Activated CD4-positive, alpha-beta T cell treated with anti-CD3 and anti-CD28 coated beads, Interleukin-2, amount 50 U/mL, for 16 hours (primary cell): ENCODE measurements around the gene CDKL2.
"Not testable (repeated sequence)": the region's sequence is repeated elsewhere in the genome, so short reads cannot be mapped to it uniquely, and the experiment has no call there.

Source experiments
- DNase-seq: peaks from one replicate; pipeline ENCODE4 v3.0.0-alpha.2; 2020

CDKL2 gene

DNA sequence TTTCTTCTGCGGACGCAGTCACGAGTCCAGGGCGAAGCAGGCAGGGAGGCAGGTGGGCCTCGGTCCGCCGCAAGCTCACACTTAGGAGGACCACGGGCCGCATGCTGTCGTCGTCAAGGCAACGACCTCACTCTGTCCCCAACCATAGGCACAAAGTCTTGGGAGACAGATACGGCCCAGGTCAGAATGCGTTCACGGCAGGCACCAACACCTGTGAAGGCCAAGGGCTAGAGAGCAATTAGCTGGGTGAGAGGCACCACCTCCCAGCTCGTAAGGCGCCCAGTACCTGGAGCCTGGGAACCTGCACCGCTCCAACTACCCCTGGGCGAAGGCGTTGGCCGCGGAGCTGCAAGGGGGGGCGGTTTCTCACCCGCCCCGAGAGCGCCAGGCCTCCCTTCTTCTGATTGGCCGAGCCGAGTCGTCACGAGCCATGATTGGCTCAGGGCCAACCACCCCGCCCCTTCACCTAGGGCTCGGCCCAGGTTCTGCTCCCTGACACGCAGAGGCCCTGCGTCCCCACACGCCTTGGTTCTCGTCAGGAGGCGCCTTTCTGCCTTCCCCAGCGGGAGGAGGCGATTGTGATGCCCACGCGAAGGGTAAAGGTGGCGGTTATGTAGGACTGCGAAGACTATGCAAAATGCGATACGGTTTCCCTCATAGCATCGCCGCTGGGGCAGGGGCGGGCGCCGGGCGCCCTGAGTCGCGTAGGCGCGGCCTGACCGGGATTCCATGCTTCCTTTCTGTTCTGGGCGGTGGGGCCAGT, at the start of gene CDKL2:
CDKL2 (minus strand) TSS at position 355 of the 763 bp plus-strand sequence. CDS start 4,540 bp downstream, outside the sequence.
- peak; percentile 91 for DNase-seq

DNA sequence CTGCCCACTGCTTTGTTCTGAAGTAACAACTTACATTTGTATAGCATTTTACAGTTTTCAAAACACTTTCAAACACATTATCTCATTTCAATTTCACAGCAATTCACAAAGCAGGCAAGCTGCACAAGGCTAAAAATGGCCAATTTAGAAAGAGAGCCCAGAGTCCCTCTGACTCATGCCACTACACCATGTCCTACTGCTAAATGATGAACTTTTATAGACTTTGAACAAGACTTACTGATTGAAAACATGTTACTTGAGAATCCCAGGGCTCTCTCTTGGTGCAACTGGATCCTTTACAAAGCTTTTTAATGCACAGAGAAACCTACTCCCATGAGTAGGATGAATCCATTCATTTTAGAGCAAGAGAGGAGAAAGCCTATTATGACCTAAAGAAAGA, 48.6 kb upstream of the CDKL2 start:
- no peak for DNase-seq

DNA sequence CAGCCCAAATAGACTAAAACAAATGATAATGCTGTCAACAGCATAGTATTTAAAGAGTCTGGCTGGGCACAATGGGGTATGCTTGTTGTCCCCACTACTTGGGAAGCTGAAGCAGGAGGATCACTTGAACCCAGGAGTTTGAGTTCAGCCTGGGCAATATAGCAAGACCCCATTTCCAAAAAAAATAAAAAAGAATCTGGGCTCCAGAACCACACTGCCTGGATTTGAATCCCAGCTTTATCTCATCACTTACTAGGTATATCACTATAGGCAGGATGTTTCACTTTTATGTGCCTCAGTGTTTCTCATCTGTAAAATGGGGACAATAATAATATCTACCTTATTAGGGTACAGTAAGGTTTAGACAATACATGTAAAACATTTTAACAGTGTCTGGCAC, 48.1 kb upstream of the CDKL2 start:
- DNase-seq = no peak

DNA sequence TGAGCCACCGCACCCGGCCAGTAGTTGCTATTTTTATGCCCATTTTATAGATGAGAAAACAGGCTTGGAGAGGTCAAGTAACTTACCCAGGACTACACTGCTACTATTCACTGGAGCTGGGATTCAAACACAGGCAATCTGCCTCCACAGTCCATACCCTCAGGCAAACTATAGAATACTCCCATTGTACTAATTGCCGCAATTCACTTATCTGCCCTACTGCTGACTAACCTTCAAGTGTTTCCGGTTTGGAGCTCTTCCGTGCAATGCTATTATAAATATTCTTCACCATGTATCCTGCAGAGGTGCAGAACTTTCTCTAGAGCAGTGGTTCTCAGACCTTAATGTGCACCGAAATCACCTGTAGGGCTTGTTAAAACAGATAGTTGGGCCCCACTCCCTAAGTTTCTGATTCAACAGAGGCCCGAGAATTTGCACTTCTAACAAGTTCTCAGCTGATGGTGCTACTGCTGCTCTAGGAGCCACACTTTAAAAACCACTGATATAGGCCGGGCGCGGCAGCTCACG, 44.7 kb upstream of the CDKL2 start:
- no peak for DNase-seq

DNA sequence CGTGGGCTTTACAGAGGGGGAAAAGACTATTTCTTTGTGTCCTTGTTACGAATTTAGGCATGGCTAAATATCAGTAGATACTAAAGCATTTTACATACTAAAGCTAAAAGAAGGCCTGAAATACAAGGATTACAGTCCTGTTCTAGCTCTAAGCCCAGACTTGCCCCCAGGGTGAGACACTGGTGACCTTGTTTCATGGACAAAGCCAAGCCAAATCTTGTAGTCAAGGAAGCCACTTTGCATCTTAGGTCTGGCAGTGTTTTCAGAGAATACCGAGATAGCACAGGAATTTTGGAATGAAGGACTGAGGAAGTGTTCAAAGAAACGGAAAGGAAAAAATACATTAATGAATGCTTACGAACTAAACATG, 43.6 kb upstream of the CDKL2 start:
- no peak for DNase-seq

DNA sequence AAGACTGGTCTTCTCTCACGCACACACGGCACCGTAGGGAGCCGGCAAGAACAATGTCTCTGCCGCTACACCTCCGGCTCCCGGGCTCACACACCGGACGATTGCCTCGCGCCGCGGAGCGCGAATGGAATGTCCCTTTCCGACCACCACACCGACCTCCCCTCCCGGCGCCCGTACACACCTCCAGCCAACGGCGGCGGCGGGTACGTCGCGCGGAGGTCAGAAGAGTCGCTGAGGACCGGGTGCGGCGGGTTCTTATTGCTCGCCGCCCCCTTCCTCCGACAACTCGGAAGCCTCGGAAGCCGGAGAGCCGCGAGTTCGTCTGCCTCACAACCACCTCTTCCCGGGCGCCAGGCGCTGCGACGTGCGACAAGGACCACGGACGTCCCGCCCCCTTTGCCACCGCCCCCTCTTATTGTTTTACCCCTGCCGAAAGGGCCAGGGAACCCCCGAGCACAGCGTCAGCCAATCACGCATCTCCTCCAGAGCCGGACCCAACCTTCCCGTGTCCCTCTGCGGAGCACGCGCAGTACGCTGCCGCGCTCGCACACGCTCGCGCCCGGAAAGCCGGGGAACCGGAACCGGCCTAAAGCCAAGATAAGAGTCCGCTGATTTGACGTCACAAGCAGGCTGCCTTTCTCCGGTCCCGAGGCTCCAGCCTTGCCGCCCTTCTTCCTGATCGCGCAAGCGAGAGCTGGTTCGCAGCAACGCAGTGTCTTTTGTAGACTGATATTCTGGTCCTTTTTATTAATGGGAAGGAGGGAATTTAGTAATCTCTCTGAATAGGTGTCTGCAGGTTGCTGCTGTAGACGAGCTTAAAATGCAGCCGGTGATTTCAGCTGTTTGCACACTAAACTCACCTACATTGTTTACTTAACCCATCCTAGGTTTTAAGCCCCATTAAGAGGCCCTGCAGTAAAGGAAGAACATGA, 43.0 kb upstream of the CDKL2 start, which contains the start of gene G3BP2:
G3BP2 (minus strand) TSS at position 385 of the 932 bp plus-strand sequence. CDS start 11,386 bp downstream, outside the sequence.
- peak; percentile 99 for DNase-seq

DNA sequence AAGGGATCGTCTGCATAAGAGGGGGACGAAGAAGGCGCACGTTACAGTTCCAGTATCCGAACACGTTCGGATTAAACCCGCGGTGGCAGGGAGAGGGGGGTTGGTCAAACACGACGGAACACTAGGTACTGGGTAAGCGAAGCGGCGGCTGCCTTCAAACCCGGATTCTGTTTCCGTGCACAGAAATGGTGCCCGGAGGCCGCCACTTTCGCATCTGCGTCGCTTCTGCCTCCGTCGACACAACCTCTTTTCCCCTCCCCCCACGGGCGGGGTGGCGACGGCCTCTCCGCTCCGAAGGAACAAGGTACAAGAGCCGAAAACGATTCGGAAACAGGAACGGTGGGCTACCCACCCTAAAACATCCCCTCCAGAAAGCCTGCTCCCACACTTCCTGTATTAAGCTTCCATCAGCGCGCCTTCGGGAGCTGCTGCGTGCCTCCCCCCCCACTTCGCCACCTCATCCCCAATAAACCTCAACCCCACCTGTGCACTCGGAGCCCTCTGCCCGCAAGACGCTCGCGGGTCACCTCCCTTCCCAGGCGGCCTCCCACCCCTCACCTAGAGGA, 42.2 kb upstream of the CDKL2 start:
- DNase-seq = peak; percentile 84

DNA sequence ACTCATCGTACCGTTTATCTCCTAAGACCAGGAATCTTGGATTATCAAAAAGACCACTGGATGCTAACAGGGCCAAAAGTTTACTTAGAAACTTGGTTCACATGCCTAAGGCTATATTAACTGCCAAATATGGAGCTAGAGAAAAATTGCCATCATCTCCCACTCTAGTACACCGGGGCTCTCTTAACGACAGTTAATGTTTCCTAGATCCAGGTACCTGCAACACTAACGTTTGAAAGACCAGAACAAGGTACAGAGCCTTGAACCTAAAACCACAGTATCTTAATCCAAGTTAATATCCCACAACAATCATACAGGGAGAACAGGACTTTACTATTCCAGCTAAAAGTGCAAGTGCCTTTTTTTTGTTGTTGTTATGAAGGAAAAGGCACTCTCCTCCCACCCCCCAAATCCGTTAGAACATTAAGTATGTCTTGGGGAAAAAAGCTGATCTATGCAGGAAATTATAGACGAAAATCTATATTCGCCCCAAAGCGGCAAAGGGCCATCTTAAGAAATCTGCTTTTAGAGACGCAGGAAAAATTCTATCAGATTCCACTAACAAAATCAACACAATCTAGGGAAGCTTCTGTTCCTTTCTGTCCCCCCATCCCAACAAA, 41.6 kb upstream of the CDKL2 start:
- no peak for DNase-seq

DNA sequence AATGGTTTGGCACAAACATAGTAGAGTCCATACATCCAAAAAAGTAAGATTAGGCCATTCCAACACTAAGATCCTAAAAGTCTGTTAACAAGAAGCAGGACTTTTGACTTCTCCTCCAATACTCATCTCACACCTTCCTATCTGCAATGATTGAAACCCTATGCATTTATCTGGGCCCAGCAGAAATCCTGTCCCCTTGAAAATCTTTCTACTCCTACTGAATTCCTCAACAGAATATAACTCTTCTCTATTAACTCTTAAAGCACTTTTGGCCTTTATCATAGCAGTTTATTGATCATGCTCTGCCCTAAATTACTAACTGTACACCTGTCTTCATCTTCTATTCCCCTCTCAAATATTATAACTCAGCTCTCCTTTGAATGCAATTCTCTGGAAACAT, 38.3 kb upstream of the CDKL2 start:
- DNase-seq = no peak

DNA sequence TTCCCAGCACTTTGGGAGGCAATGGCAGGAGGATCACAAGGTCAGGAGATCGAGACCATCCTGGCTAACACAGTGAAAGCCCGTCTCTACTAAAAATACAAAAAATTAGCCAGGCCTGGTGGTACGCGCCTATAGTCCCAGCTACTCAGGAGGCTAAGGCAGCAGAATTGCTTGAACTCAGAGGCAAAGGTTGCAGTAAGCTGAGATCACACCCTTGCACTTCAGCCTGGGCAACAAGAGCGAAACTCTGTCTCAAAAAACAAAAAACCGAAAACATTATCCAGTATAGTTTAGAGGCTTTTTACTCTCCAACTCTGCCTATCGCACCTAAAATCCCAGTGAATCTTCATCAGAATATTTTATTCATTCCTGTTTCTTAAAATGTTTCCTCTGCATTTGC, 37.3 kb upstream of the CDKL2 start:
- DNase-seq = not testable (repeated sequence)

DNA sequence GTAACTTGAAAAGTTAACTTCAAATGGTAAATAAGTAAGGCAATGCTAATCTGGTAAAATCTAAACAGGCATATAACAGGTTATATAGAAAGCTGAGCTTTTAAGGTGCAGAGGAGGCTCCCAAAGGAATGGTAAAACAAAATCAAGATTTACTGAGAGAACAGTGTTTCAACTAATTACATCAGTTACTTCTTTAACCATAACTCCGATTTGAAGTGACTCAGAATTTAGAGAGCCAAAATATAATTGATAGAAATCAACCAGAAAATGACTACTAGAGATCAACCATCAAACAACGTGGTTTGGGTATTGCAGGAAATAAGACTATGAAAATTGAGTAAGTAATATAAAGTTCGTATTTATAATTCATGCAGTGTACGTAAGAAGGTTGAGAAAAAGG, 36.0 kb upstream of the CDKL2 start:
- DNase-seq = no peak

DNA sequence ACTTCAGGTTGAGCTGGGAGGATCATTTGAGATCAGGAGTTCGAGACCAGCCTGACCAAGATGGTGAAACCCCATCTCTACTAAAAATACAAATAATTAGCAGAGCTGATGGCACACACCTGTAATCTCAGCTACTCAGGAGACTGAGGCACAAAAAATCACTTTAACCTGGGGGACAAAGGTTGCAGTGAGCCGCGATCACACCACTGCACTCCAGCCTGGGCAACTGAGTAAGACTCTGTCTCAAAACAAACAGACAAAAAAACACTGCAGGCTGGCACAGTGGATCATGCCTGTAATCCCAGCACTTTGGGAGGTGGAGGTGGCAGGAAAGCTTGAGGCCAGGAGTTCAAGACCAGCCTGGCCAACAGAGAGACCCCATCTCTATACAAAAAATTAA, 34.3 kb upstream of the CDKL2 start:
- not testable (repeated sequence) for DNase-seq

DNA sequence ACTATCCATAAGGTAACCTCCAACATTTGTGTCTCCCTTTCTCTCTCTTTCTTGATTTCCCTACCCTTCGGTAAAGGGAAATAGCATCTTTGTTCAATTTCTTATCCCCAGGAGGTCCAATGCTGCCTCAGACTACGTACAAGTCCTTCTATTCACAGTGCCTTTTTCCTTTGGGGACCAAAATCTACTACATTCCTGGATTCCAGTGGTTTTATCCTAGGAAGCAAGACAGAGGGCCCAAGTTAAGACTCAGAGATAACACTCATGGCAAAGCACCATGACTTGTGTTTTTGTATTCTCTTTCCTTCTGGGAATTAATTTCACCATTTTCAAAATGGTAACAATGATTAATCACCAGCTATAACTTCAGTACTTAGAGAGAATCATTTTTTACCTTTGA, 32.3 kb upstream of the CDKL2 start:
- no peak for DNase-seq

DNA sequence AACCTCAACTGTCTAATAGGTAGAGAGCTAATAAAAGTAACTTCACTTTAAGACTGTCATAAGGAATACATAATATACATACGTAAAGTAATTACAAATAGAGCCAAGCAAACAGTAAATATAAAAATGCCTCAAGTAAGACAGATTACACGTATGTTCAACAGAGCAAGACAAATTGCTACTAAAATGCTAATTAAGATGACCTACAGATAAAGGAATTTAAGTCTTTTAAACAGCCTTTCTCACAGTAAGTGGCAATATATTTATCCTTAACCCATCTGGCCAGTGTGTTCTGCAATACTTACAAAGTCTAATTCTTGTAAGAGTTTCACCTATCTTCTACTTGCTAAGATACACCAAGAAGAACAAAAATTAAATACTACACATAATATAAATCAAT, 30.2 kb upstream of the CDKL2 start:
- no peak for DNase-seq

DNA sequence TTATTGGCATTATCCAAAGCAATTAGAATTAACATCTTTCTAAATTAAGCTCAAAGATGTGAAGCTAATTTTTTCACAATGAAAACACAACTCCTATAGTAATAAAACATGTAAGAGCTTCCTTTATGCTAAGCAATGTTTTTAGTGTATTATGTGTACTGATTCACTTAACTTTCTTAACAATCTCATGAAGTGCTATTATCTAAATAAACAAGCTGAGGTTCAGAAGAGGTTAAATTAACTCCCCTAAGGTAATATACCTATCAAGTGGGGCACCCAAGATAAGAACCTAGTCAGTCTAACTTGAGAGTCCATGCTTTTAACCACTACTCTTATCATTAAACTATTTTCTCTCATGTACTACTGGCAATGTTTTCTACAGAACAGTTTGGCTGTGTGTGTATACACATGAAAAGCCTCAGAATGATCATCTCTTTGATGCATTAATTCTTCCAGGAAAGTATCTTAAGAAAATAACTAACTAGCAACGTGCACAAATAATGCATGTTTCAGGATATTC, 29.2 kb upstream of the CDKL2 start:
- DNase-seq = no peak

DNA sequence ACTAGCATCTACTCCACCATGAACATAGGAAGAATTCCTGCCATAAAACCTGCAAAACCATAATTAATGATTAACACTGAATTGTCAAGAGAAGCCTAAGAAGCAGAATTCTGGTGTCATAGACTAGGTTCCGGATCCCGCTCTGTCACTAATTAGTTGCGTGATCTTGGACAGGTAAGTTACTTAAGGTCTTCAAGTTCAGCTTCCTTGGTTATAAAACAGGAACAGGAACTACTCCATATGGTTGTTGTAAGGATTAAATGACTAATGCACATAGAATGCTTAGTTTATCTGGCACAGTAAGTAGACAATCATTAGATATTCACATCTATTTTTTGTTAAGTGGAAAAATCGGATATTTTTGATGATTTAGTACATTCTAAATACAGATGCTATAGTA, 28.5 kb upstream of the CDKL2 start:
- no peak for DNase-seq

DNA sequence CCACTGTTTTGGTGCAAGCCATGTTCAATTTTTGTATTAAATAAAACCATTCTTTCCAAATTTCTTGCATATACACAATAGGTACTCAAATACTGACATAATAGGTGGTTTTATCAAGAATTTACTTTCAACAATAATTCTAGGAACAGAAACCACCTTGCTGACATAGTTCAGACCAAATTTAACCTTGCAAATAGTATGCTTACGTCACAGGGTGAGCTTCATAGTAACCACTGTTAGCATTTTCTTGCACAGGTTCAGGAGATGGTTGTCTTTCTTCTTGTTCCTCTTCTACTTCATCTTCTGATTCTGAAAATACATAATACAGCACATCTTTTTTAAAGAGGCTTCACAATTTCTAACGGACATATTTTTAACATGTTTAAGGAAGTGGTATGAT, 25.2 kb upstream of the CDKL2 start:
- peak; percentile 61 for DNase-seq

DNA sequence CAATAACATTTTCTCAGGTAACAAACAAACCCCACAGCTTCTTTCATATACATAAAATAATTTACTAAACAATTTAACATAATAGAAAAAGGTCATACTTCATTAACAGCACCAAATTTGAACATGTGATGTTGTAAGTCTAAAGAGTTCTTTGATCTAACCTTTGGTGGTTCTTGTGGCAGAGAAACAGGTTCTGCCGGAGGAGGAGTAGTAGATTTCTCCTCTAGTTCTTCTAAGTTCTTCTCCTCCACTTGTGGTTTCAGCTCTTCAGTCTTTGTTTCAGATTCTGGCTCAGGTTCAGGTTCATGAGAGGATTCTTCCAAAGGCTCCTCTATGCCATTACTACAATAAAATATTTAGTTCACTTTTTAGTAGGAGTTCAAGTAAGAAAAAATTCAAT, 24.6 kb upstream of the CDKL2 start:
- DNase-seq = no peak

DNA sequence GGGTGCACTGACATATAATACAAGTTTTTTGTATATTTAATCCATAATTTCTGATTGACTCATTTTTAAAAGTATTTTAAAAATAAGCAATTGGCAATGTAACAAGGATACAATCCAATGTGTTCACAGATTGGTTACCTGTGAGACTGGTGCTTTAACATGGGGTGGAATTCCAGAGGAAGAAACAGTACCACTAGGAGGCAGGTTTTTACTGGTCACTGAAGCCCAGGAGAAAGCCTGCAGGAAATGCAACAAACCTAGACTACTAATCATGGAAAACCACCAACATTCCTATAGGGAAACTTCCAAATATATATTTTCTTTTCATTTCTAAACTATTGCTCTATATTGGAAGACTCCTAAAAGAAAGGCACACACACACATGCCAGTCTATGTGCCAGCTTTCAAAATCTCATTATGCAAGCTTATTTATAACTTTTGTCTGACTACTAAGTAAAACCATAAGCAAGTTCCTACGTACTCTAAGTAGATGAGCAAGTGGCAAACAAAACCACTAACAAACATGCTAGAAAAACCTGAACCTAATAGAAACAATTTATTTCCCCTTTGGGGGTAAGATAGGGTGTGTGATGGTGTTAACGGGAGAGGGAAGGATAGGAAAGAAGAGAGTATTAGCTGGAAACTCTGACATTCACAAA, 23.6 kb upstream of the CDKL2 start:
- no peak for DNase-seq

DNA sequence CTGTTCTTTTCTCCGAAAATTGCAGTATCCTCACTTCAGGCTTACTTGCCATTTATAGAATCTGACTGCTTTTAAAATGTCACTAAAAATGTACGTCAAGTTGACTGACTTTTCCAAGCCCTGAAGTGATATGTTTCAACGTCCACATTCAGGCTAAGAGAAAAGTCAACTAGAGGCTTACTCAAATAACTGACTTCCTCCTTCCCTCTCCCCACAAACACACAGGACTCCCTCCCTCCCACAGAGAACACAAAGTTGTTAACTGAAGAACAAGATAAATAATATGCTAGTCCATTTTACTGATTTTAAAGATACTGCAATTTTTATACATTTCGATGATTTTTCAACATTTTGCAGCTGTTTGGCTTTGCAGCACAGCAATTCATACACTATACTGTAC, 13.8 kb upstream of the CDKL2 start:
- DNase-seq = no peak

DNA sequence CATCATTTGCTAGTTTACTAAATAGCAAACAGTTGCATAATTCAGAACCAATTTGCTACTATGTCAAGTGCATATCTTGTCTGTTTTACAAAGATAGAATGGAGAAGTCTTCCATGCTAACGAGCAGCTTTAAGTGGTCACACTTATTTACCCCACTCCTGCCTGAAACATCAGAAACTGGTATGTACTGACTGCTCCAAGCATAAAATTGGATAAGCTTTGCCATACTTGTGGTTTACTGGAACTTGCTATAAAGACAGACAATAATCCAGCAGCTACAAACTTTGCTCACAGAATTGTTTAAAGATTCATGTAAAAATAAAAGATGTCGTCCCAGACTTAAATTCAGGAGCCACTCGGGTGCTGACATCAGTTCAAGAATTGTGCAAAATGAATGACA, 13.3 kb upstream of the CDKL2 start:
- DNase-seq = no peak

DNA sequence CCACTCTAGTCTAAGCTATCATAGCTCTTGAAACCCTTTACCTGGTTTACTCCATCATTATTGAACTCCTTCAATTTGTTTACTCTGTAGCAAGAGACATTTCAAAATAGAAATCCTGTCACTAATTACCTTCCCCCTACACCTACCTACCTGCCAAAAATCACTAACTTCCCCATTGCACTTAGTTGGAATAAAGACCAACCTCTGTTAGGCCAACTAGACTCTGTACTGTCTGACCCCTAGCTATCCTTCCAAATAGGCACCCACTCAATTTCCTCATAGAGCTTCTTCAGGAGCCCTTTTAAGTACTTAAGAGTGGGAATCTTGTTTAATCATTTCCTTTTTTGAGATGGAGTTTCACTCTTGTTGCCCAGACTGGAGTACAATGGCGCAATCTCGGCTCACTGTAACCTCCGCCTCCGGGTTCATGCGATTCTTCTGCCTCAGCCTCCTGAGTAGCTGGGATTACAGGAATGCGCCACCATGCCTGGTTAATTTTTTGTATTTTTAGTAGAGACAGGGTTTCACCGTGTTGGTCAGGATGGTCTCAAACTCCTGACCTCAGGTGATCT, 8.9 kb upstream of the CDKL2 start:
- no peak for DNase-seq
